GM10266 (cell line): ENCODE measurements around the gene RTCA.
"Not testable (repeated sequence)": the region's sequence is repeated elsewhere in the genome, so short reads cannot be mapped to it uniquely, and the experiment has no call there.

Experiments used
- DNase-seq: peaks from one replicate; pipeline ENCODE4 v3.0.0; 2012; ENCODE audit errors: extremely low spot score
- TF ChIP-seq, protein P1 (sequence below): IDR thresholded peaks from 2 replicates; pipeline ENCODE4 v1.5.1; 2012; ENCODE audit warnings: mild to moderate bottlenecking, low read depth; ENCODE audit not compliant: control insufficient read depth, insufficient read depth; ENCODE audit errors: missing control alignments

The RTCA gene

GRCh38 chr1:100279954-100280682 is 14.1 kb downstream of the RTCA start:
- TF ChIP-seq, protein P1, sequence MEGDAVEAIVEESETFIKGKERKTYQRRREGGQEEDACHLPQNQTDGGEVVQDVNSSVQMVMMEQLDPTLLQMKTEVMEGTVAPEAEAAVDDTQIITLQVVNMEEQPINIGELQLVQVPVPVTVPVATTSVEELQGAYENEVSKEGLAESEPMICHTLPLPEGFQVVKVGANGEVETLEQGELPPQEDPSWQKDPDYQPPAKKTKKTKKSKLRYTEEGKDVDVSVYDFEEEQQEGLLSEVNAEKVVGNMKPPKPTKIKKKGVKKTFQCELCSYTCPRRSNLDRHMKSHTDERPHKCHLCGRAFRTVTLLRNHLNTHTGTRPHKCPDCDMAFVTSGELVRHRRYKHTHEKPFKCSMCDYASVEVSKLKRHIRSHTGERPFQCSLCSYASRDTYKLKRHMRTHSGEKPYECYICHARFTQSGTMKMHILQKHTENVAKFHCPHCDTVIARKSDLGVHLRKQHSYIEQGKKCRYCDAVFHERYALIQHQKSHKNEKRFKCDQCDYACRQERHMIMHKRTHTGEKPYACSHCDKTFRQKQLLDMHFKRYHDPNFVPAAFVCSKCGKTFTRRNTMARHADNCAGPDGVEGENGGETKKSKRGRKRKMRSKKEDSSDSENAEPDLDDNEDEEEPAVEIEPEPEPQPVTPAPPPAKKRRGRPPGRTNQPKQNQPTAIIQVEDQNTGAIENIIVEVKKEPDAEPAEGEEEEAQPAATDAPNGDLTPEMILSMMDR, result no peak
- no peak for DNase-seq

DNA sequence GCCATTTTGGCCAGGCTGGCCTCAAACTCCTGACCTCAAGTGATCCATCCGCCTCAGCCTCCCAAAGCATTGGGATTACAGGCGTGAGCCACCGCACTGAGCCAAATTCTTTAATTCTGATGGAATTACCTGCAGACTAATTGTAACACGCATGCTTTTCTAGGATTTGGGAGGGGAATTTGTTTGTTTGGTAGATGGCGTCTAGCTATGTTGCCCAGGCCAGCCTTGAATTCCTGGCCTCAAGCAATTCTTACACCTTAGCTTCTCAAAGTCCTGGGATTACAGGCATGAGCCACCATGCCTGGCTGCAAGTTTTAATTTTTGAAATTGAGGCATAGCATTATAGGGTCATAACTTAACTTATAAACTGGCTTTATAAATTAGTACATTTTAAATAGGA is 18.6 kb downstream of the RTCA start:
- TF ChIP-seq, protein P1, result no peak
- no peak for DNase-seq

GRCh38 chr1:100287162-100287561 is 21.1 kb downstream of the RTCA start:
- TF ChIP-seq, protein P1, result no peak

GRCh38 chr1:100290291-100290690 is 24.3 kb downstream of the RTCA start:
- DNase-seq, result no peak
- TF ChIP-seq, protein P1, result no peak

More at GRCh38 chr1:100287162-100287561, 21.1 kb downstream of the RTCA start:
- no peak for DNase-seq

- no peak for DNase-seq
- TF ChIP-seq, protein P1, result no peak
These were observed 26.7 kb downstream of the RTCA start for GRCh38 chr1:100292711-100293110.

DNA sequence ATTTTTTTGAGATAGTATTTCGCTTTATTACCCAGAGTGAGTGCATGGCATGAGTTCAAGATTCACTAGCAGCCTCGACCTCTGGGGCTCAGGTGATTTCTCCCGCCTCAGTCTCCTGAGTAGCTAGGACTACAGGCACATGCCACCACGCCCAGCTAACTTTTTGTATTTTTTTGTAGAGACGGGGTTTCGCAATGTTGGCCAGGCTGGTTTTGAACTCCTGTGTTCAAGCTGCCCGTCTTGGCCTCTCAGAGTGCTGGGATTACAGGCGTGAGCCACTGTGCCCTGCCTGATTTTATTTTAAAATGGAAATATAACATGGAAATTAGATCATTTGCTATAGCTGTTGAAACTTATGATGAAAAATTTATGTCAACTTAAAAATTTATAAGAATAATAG is 30.1 kb downstream of the RTCA start:
- TF ChIP-seq, protein P1, result no peak
- DNase-seq, result no peak

DNA sequence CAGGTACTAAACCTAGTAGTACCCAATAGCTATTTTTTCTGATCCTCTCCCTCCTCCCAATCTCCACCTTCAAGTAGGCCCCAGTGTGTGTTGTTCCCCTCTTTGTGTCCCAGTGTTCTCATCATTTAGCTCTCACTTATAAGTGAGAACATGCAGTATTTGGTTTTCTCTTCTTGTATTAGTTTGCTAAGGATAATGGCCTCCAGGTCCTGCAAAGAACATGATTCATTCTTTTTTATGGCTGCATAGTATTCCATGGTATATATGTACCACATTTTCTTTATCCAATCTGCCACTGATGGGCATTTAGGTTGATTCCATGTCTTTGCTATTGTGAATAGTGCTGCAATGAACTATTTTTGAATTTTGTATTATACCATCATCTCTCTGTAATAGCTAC is 31.0 kb downstream of the RTCA start:
- not testable (repeated sequence) for DNase-seq

DNA sequence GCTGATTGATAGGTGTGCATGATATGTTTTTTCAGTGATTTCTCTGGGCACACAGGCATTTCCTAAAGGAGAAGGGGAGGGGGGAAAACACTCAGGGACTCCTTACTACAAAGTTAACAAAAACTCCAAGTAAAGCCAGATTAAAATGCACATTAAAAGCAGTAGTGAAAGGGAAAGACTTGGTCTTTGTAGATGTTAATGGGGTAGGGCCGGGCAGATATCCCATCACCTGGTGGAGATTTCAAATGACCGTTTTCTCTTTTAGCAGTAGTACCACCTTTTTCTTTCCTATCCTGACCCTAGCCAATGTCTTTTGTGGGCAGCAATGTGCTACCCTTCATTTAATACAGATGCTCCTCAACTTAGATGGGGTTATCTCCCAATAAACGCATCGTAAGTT is 32.5 kb downstream of the RTCA start:
- TF ChIP-seq, protein P1, result no peak
- DNase-seq, result no peak
